Measurements from ENCODE around the gene CDC42BPA. TPM values are rescaled to one million over a fixed set of nuclear protein-coding genes. Genes with fewer than 3 reads are reported as not detected.

The CDC42BPA gene
- total RNA-seq, 2 experiments from 2014 or later: 1.8 to 2.1 TPM

- ChIA-PET POLR2A (interaction anchor here (0.6 kb wide), 1 partner anchor 60 kb away, joined by 3 read pairs; no protein-coding TSS in a partner anchor), CTCF (no interaction called here)
- Mint-ChIP-seq H3K36me3 (ENCODE audit: low read depth) (peaks cover 5% of the 10 kb centered on the region), H3K27me3 (peaks cover 11% of the 10 kb centered on the region), H3K27ac (no peak overlapping the region), H3K9me3 (peaks cover 13% of the 10 kb centered on the region), H3K4me3 (no peak overlapping the region), H3K4me1 (ENCODE audit: low read depth) (no peaks in the 10 kb centered on the region)
- TF ChIP-seq CTCF (IDR thresholded peaks at IDR 0.05): no peak
- DNase-seq (no peak), ATAC-seq (no peak)
- intact Hi-C loops (cut with micrococcal nuclease): no loop called here
These were observed 235.1 kb downstream of the CDC42BPA start for GRCh38 chr1:227082999-227083746.

- ATAC-seq: no peak
- Mint-ChIP-seq H3K27ac (no peak overlapping the region), H3K27me3 (peaks cover 14% of the 10 kb centered on the region), H3K36me3 (ENCODE audit: low read depth) (peaks cover under 1% of the 10 kb centered on the region), H3K4me1 (ENCODE audit: low read depth) (peaks cover 2% of the 10 kb centered on the region), H3K4me3 (no peak overlapping the region), H3K9me3 (peaks cover 2% of the 10 kb centered on the region)
- POLR2A ChIA-PET: no interaction called here
- TF ChIP-seq CTCF (IDR thresholded peaks at IDR 0.05): no peak
- CTCF ChIA-PET: interaction anchor here (1.1 kb wide), 1 partner anchor 11 kb away, joined by 3 read pairs; no protein-coding TSS in a partner anchor
- intact Hi-C loops (cut with micrococcal nuclease): no loop called here
- DNase-seq: no peak
These were observed 240.5 kb downstream of the CDC42BPA start for GRCh38 chr1:227077783-227078182.

- POLR2A ChIA-PET: no interaction called here
- peaks cover 11% of the 10 kb centered on the region for H3K27me3 Mint-ChIP-seq
- H3K27ac Mint-ChIP-seq: no peak overlapping the region
- ATAC-seq (no peak), DNase-seq (no peak)
- H3K4me1 Mint-ChIP-seq (ENCODE audit: low read depth): peaks cover 2% of the 10 kb centered on the region
- CTCF ChIA-PET: interaction anchor here (0.8 to 1.0 kb wide), 3 partner anchors 8 to 191 kb away, joined by 3 to 4 read pairs (median 3); no protein-coding TSS in a partner anchor
- H3K36me3 Mint-ChIP-seq (ENCODE audit: low read depth): no peaks in the 10 kb centered on the region
- intact Hi-C loops (cut with micrococcal nuclease): no loop called here
- no peak for TF ChIP-seq CTCF (IDR thresholded peaks at IDR 0.05)
- H3K9me3 Mint-ChIP-seq: no peaks in the 10 kb centered on the region
- H3K4me3 Mint-ChIP-seq: no peak overlapping the region
These were observed 244.5 kb downstream of the CDC42BPA start for GRCh38 chr1:227073786-227074185.

GRCh38 chr1:227072991-227073390 is 245.3 kb downstream of the CDC42BPA start:
- H3K4me1 Mint-ChIP-seq (ENCODE audit: low read depth): peaks cover 2% of the 10 kb centered on the region
- no peaks in the 10 kb centered on the region for H3K9me3 Mint-ChIP-seq
- no peaks in the 10 kb centered on the region for H3K36me3 Mint-ChIP-seq (ENCODE audit: low read depth)
- no peak overlapping the region for H3K27ac Mint-ChIP-seq
- ChIA-PET CTCF (interaction anchor here (0.8 to 0.9 kb wide), 2 partner anchors 12 to 190 kb away, joined by 3 read pairs; no protein-coding TSS in a partner anchor), POLR2A (no interaction called here)
- ATAC-seq: peak; percentile 51
- TF ChIP-seq CTCF (IDR thresholded peaks at IDR 0.05): no peak
- intact Hi-C loops (cut with micrococcal nuclease): no loop called here
- peaks cover 8% of the 10 kb centered on the region for H3K27me3 Mint-ChIP-seq
- DNase-seq: no peak
- H3K4me3 Mint-ChIP-seq: no peak overlapping the region

DNA sequence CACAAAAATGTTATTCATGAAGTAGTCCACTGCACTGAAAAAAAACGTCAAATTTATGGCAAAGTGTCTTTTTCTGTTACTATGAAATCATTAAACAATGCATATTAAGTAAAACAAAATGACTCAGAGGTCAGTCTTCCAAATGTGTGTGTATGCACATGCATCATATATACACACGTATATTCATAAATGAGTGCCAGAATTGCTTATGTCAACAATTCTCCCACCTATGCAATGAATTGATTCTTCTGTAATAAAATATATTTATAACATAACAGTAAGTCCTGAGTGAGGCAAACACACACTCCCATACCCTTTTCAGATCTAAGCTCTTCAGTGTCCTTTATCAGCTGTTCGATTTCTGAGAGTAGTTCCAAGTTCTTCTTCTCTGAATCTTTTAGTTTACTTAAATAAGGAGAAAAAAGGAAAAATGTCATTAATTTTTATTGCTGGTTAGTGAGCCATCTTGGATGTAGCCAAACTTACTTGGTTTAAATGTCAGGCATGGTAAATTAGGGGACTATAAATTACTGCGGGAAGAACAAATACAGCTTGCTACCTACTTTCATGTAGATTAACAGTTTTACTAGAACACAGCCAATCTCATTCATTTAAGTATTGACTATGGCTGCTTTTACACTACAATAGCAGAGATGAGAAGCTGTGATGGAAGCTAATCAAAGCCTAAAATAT is 246.3 kb downstream of the CDC42BPA start:
- Mint-ChIP-seq H3K4me3 (no peak overlapping the region), H3K9me3 (no peaks in the 10 kb centered on the region), H3K27me3 (peaks cover 5% of the 10 kb centered on the region), H3K27ac (no peak overlapping the region), H3K4me1 (ENCODE audit: low read depth) (peaks cover 2% of the 10 kb centered on the region), H3K36me3 (ENCODE audit: low read depth) (no peaks in the 10 kb centered on the region)
- DNase-seq (no peak), ATAC-seq (no peak)
- ChIA-PET POLR2A (no interaction called here), CTCF (interaction anchor here (0.9 kb wide), 1 partner anchor 13 kb away, joined by 3 read pairs; no protein-coding TSS in a partner anchor)
- no peak for TF ChIP-seq CTCF (IDR thresholded peaks at IDR 0.05)
- intact Hi-C loops (cut with micrococcal nuclease): no loop called here

Measured in activated CD8-positive, alpha-beta T cell treated with anti-CD3 and anti-CD28 coated beads for 36 hours (primary cell).